SK-N-SH (cell line): ENCODE results near the gene SH3BGRL3.

Experiments
- POLR2AphosphoS5 ChIP-seq: IDR thresholded peaks from 2 replicates; pipeline ENCODE4 v1.6.1; 2012; ENCODE audit warnings: low read depth, low read length
- TF ChIP-seq, protein P1 (sequence below): fragments of 200-600 bp; sonication (generic); IDR thresholded peaks from 2 replicates; pipeline ENCODE4 v1.6.1; 2017; ENCODE audit warnings: antibody characterized with exemption, mild to moderate bottlenecking, moderate library complexity

DNA sequence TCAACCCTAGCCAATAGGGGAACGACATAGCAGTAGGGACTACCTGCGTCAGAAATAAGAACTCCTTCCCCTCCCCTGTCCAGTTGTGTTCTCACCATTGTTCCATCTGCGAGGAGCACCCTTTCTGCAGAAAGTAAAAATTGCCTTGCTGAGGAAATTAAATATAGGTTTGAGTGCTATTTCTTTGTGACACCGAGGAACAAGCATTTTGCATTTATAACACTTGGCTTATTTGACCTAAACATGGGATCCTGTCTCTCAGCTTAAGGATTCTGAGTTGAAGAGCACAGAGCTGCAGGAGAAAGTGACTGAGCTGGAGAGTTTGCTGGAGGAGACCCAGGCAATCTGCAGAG lies 10.7 kb upstream of the SH3BGRL3 start:
- no peak for TF ChIP-seq POLR2AphosphoS5
- TF ChIP-seq, protein P1, sequence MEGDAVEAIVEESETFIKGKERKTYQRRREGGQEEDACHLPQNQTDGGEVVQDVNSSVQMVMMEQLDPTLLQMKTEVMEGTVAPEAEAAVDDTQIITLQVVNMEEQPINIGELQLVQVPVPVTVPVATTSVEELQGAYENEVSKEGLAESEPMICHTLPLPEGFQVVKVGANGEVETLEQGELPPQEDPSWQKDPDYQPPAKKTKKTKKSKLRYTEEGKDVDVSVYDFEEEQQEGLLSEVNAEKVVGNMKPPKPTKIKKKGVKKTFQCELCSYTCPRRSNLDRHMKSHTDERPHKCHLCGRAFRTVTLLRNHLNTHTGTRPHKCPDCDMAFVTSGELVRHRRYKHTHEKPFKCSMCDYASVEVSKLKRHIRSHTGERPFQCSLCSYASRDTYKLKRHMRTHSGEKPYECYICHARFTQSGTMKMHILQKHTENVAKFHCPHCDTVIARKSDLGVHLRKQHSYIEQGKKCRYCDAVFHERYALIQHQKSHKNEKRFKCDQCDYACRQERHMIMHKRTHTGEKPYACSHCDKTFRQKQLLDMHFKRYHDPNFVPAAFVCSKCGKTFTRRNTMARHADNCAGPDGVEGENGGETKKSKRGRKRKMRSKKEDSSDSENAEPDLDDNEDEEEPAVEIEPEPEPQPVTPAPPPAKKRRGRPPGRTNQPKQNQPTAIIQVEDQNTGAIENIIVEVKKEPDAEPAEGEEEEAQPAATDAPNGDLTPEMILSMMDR = no peak
